ENCODE data around the gene B4GALT2.

The B4GALT2 gene

GRCh38 chr1:43976045-43976444 lies 3.0 kb upstream of the B4GALT2 start:
- Histone ChIP-seq H3K27ac (peak overlapping the region in 10 of 11 experiments; percentile 90 to 100 (median 98); a peak in 17 of 22 replicates), H3K4me1 (peaks cover 55 to 65% (median 61%) of the 10 kb centered on the region in 10 experiments), H3K9ac (peak overlapping the region; percentile 94 to 100 (median 99))

GRCh38 chr1:43976890-43977289 lies 2.1 kb upstream of the B4GALT2 start:
- Histone ChIP-seq H3K9ac (peak overlapping the region; percentile 84 to 100 (median 98); a peak in 19 of 22 replicates), H3K4me3 (peak overlapping the region in 9 of 10 experiments; percentile 91 to 100 (median 97); a peak in 18 of 20 replicates), H3K36me3 (peaks cover 36 to 55% (median 47%) of the 10 kb centered on the region in 11 experiments), H3K4me1 (peaks cover 55 to 66% (median 64%) of the 10 kb centered on the region in 10 experiments), H4K20me1 (peaks cover 34 to 66% (median 43%) of the 10 kb centered on the region in 11 experiments), H3K27me3 (no peaks in the 10 kb centered on the region), H3K9me3 (replicated peaks in 1 of 11) (no peaks in the 10 kb centered on the region), H3K4me2 (peak overlapping the region; percentile 89 to 100 (median 98)), H3K27ac (no peak overlapping the region)
- no peak for TF ChIP-seq Cebpa-rat (IDR thresholded peaks at IDR 0.05)

More at GRCh38 chr1:43976045-43976444, 3.0 kb upstream of the B4GALT2 start:
- Histone ChIP-seq H4K20me1 (peaks cover 34 to 66% (median 37%) of the 10 kb centered on the region in 11 experiments), H3K4me2 (peak overlapping the region; percentile 89 to 100 (median 98)), H3K36me3 (peaks cover 36 to 55% (median 48%) of the 10 kb centered on the region in 11 experiments), H3K4me3 (peak overlapping the region; percentile 91 to 100 (median 96)), H3K27me3 (no peaks in the 10 kb centered on the region), H3K9me3 (replicated peaks in 1 of 11) (no peaks in the 10 kb centered on the region)
- no peak for TF ChIP-seq Cebpa-rat (IDR thresholded peaks at IDR 0.05)

- Histone ChIP-seq H3K9ac (peak overlapping the region; percentile 84 to 100 (median 99); a peak in 21 of 22 replicates), H3K4me2 (peak overlapping the region; percentile 89 to 100 (median 98)), H3K36me3 (peaks cover 29 to 54% (median 45%) of the 10 kb centered on the region in 11 experiments), H3K9me3 (replicated peaks in 1 of 11) (no peaks in the 10 kb centered on the region), H4K20me1 (peaks cover 34 to 66% (median 49%) of the 10 kb centered on the region in 11 experiments), H3K4me3 (peak overlapping the region; percentile 81 to 100 (median 96); a peak in 18 of 20 replicates), H3K4me1 (peaks cover 55 to 73% (median 71%) of the 10 kb centered on the region in 10 experiments), H3K27ac (no peak overlapping the region), H3K27me3 (no peaks in the 10 kb centered on the region)
- TF ChIP-seq Cebpa-rat (IDR thresholded peaks at IDR 0.05), result no peak; a peak in 1 of 22 replicates
Measured at GRCh38 chr1:43977376-43978263, 1.4 kb upstream of the B4GALT2 start.

GRCh38 chr1:43978264-43978550 lies 803 bp upstream of the B4GALT2 start:
- Histone ChIP-seq H3K4me2 (peak overlapping the region; percentile 89 to 100 (median 98)), H3K27me3 (no peaks in the 10 kb centered on the region), H3K9me3 (replicated peaks in 1 of 11) (no peaks in the 10 kb centered on the region), H3K27ac (peak overlapping the region in 8 of 11 experiments; percentile 84 to 94 (median 89); a peak in 14 of 22 replicates), H3K9ac (peak overlapping the region; percentile 84 to 100 (median 99); a peak in 20 of 22 replicates), H3K4me1 (peaks cover 55 to 78% (median 75%) of the 10 kb centered on the region in 10 experiments), H3K4me3 (peak overlapping the region; percentile 75 to 100 (median 96)), H3K36me3 (peaks cover 27 to 54% (median 44%) of the 10 kb centered on the region in 11 experiments), H4K20me1 (peaks cover 36 to 71% (median 55%) of the 10 kb centered on the region in 11 experiments)
- 0 out of 22 replicates have a peak, but pooled peaks of 1 of the 11 experiments have one; percentile 43 for TF ChIP-seq Cebpa-rat (IDR thresholded peaks at IDR 0.05)

GRCh38 chr1:43979261-43979527 lies 184 bp downstream of the B4GALT2 start:
- Histone ChIP-seq H3K36me3 (peaks cover 28 to 59% (median 49%) of the 10 kb centered on the region in 11 experiments), H3K27ac (peak overlapping the region; percentile 30 to 94 (median 87); a peak in 20 of 22 replicates), H3K9ac (peak overlapping the region; percentile 84 to 100 (median 99)), H4K20me1 (peaks cover 36 to 81% (median 65%) of the 10 kb centered on the region in 11 experiments), H3K4me2 (peak overlapping the region; percentile 89 to 100 (median 98)), H3K9me3 (replicated peaks in 1 of 11) (no peaks in the 10 kb centered on the region), H3K4me3 (peak overlapping the region; percentile 75 to 100 (median 96)), H3K4me1 (peaks cover 49 to 78% (median 69%) of the 10 kb centered on the region in 10 experiments), H3K27me3 (no peaks in the 10 kb centered on the region)
- no peak for TF ChIP-seq Cebpa-rat (IDR thresholded peaks at IDR 0.05)

- H3K36me3 ChIP-seq, result peaks cover 29 to 64% (median 54%) of the 10 kb centered on the region in 11 experiments
- peak overlapping the region; percentile 89 to 100 (median 98) for H3K4me2 ChIP-seq
- peak overlapping the region; percentile 30 to 94 (median 87); a peak in 20 of 22 replicates for H3K27ac ChIP-seq
- TF ChIP-seq Cebpa-rat (IDR thresholded peaks at IDR 0.05), result no peak
- peak overlapping the region; percentile 84 to 100 (median 99) for H3K9ac ChIP-seq
- H3K4me1 ChIP-seq, result peaks cover 47 to 74% (median 66%) of the 10 kb centered on the region in 10 experiments
- H3K9me3 ChIP-seq (replicated peaks in 1 of 11), result no peaks in the 10 kb centered on the region
- no peaks in the 10 kb centered on the region for H3K27me3 ChIP-seq
- H3K4me3 ChIP-seq, result peak overlapping the region; percentile 75 to 100 (median 96)
- H4K20me1 ChIP-seq, result peaks cover 36 to 86% (median 70%) of the 10 kb centered on the region in 11 experiments
Measured at GRCh38 chr1:43979528-43980254, 681 bp downstream of the B4GALT2 start.

- peaks cover 33 to 71% (median 60%) of the 10 kb centered on the region in 11 experiments for H3K36me3 ChIP-seq
Measured at GRCh38 chr1:43980255-43981134, 1.5 kb downstream of the B4GALT2 start.

More at GRCh38 chr1:43980255-43981134, 1.5 kb downstream of the B4GALT2 start:
- no peaks in the 10 kb centered on the region for H3K9me3 ChIP-seq (replicated peaks in 1 of 11)
- peak overlapping the region in 8 of 11 experiments; percentile 84 to 94 (median 89); a peak in 16 of 22 replicates for H3K27ac ChIP-seq
- H3K4me2 ChIP-seq, result peak overlapping the region; percentile 89 to 100 (median 98)
- peaks cover 34 to 84% (median 64%) of the 10 kb centered on the region in 11 experiments for H4K20me1 ChIP-seq
- no peaks in the 10 kb centered on the region for H3K27me3 ChIP-seq
- H3K9ac ChIP-seq, result peak overlapping the region; percentile 84 to 100 (median 99); a peak in 21 of 22 replicates
- peak in 1 of 11 experiments; percentile 62; a peak in 2 of 22 replicates for TF ChIP-seq Cebpa-rat (IDR thresholded peaks at IDR 0.05)
- peaks cover 47 to 74% (median 66%) of the 10 kb centered on the region in 10 experiments for H3K4me1 ChIP-seq
- H3K4me3 ChIP-seq, result peak overlapping the region; percentile 75 to 100 (median 96)
